GM23338 (cell line): Measurements from ENCODE around the gene GET4.

ENCODE experiments used
- CREB1 ChIP-seq: fragments of 250-450 bp; sonication (Bioruptor Pico); IDR thresholded peaks from 2 replicates; pipeline ENCODE4 v1.5.0; 2020; ENCODE audit warnings: low read depth, mild to moderate bottlenecking, moderate library complexity
- CTCF ChIP-seq, 2 experiments: fragments of 200-600 bp in 1 of 2; sonication (generic) in 1 of 2; conservative IDR thresholded peaks; 2 replicates each; pipeline versions ENCODE4 v1.5.1 to v1.6.1; 2016 to 2017; ENCODE audit warnings: antibody characterized with exemption in 2 of 2, low read depth in 2 of 2, mild to moderate bottlenecking in 2 of 2, moderate library complexity in 1 of 2
- EZH2 ChIP-seq: fragments of 200-600 bp; sonication (generic); IDR thresholded peaks from one replicate; pipeline ENCODE4 v1.8.0; 2017; ENCODE audit warnings: antibody characterized with exemption, mild to moderate bottlenecking, low read depth; ENCODE audit not compliant: unreplicated experiment
- EZH2phosphoT487 ChIP-seq: fragments of 200-600 bp; sonication (generic); IDR thresholded peaks from one replicate; pipeline ENCODE4 v1.8.1; 2018; ENCODE audit warnings: antibody characterized with exemption; ENCODE audit not compliant: unreplicated experiment
- JUNB ChIP-seq: IDR thresholded peaks from one replicate; pipeline ENCODE4 v1.6.1; 2016; ENCODE audit warnings: antibody characterized with exemption; ENCODE audit not compliant: unreplicated experiment
- NANOG ChIP-seq: IDR thresholded peaks from 2 replicates; pipeline ENCODE4 v1.6.1; 2016; ENCODE audit warnings: antibody characterized with exemption, borderline replicate concordance
- POLR2AphosphoS5 ChIP-seq: IDR thresholded peaks from 2 replicates; pipeline ENCODE4 v1.6.1; 2016; ENCODE audit warnings: antibody characterized with exemption, low read depth
- REST ChIP-seq: IDR thresholded peaks from one replicate; pipeline ENCODE4 v1.6.1; 2018; ENCODE audit warnings: antibody characterized with exemption; ENCODE audit not compliant: unreplicated experiment
- STAT1 ChIP-seq: IDR thresholded peaks from one replicate; pipeline ENCODE4 v1.6.1; 2016; ENCODE audit warnings: antibody characterized with exemption; ENCODE audit not compliant: unreplicated experiment
- ZNF114 ChIP-seq: fragments of 250-450 bp; sonication (Bioruptor Pico); IDR thresholded peaks from 2 replicates; pipeline ENCODE4 v1.5.0; 2020; ENCODE audit warnings: mild to moderate bottlenecking, moderate library complexity
- ZNF331 ChIP-seq: fragments of 250-450 bp; sonication (Bioruptor Pico); IDR thresholded peaks from 2 replicates; pipeline ENCODE4 v1.5.0; 2020; ENCODE audit warnings: low read depth, mild to moderate bottlenecking, moderate library complexity

GRCh38 chr7:925601-926000, 49.2 kb downstream of the GET4 start:
- TF ChIP-seq REST (no peak), ZNF114 (CRISPR knock-in tag) (no peak), CTCF (conservative IDR thresholded peaks at IDR 0.05; ENCODE audit: low read depth in 2 of 2) (no peak), CREB1 (CRISPR knock-in tag) (no peak), EZH2phosphoT487 (no peak), POLR2AphosphoS5 (no peak), EZH2 (no peak), NANOG (no peak), STAT1 (no peak), JUNB (no peak), ZNF331 (CRISPR knock-in tag) (no peak)
